H1 (cell line): ENCODE measurements around the gene PUDP. TPM values are rescaled to one million over a fixed set of nuclear protein-coding genes. Genes with fewer than 3 reads are reported as not detected.

Experiments used
- ASH2L ChIP-seq: fragments of 200-600, 300-600 bp; sonication (generic); IDR thresholded peaks from one replicate; pipeline ENCODE4 v1.7.1; 2017; ENCODE audit warnings: low read length
- ATF2 ChIP-seq: IDR thresholded peaks from 2 replicates; pipeline ENCODE4 v1.6.1; 2012; ENCODE audit warnings: low read length, inconsistent platforms
- CTCF ChIP-seq, 3 experiments: IDR thresholded peaks; 1 replicate in 2 of 3; 2 replicates in 1 of 3; pipeline versions ENCODE4 v1.5.1 to v1.6.1; 2011; ENCODE audit warnings: low read length in 3 of 3, mild to moderate bottlenecking in 3 of 3, inconsistent platforms in 2 of 3, low read depth in 1 of 3, moderate library complexity in 1 of 3; ENCODE audit not compliant: insufficient read depth in 1 of 3; ENCODE audit errors: control extremely low read depth in 1 of 3
- HDAC2 ChIP-seq, 2 experiments: fragments of 300-600 bp in 1 of 2; sonication (generic) in 1 of 2; IDR thresholded peaks; 2 replicates each; pipeline ENCODE4 v1.6.1; 2011 to 2012; ENCODE audit warnings: low read depth in 2 of 2, low read length in 2 of 2, mild to moderate bottlenecking in 2 of 2, moderate library complexity in 2 of 2, borderline replicate concordance in 1 of 2, inconsistent platforms in 1 of 2
- KDM5A ChIP-seq: fragments of 200-600 bp; IDR thresholded peaks from 2 replicates; pipeline ENCODE4 v1.7.1; 2012; ENCODE audit warnings: mild to moderate bottlenecking, low read length, inconsistent platforms, mixed read lengths
- SIN3A ChIP-seq, 2 experiments: IDR thresholded peaks in 1 of 2; conservative IDR thresholded peaks in 1 of 2; 2 replicates each; pipeline ENCODE4 v1.6.1; 2011 to 2012; ENCODE audit warnings: low read length in 2 of 2, improper control_type of control experiment in 1 of 2, low read depth in 1 of 2, mild to moderate bottlenecking in 1 of 2
- polyA plus RNA-seq, 7 experiments: library from polyadenylated mRNA; depleted of rRNA in 3 of 7; stranded (reverse) in 5 of 7; unstranded in 2 of 7; fragments of >200 nt in 5 of 7; fragments of 200-250 nt in 2 of 7; gene quantifications; 1 replicate in 5 of 7; 2 replicates in 1 of 7; 4 replicates in 1 of 7; pipeline versions ENCODE4 v1.2.1 to v1.2.3, GENCODE V29; 2011 to 2013; ENCODE audit warnings: missing spikeins in 2 of 7, mixed read lengths in 2 of 7
- total RNA-seq: library from RNA; stranded (reverse); fragmentation: NEBNext Ultra II Directional; extraction: Animal tissue kit (Norgen Biotek cat#: 25700); gene quantifications from 2 replicates; pipeline ENCODE4 v1.2.1, GENCODE V29; 2021

Gene PUDP
- total and polyA plus RNA-seq, 2 of the 8 experiments (the other 6 are each of a cell fraction or from before 2014, with no cell fraction given), result 27.2 to 30.2 TPM

- TF ChIP-seq ASH2L (no peak), KDM5A (no peak), CTCF (IDR thresholded peaks at IDR 0.05; ENCODE audit: control extremely low read depth in 1 of 3, insufficient read depth in 1 of 3, low read depth in 1 of 3, low read length in 3 of 3) (no peak), SIN3A (conservative IDR thresholded peaks at IDR 0.05 in 1 of 2, IDR thresholded peaks at IDR 0.05 in 1 of 2; ENCODE audit: low read depth in 1 of 2, low read length in 2 of 2) (no peak), ATF2 (no peak), HDAC2 (IDR thresholded peaks at IDR 0.05; ENCODE audit: borderline replicate concordance in 1 of 2, low read depth in 2 of 2, low read length in 2 of 2) (no peak)
Measured at GRCh38 chrX:7060444-7060843, 87.5 kb downstream of the PUDP start (continued).
